ENCODE measurements around the gene PODN. TPM values are rescaled to one million over a fixed set of nuclear protein-coding genes. Genes with fewer than 3 reads are reported as not detected.

PODN gene
- total and polyA plus RNA-seq, 2 donors (not counting 3 experiments of a cell fraction or from before 2014, with no cell fraction given), result 1.3 to 1.5 TPM

GRCh38 chr1:53132176-53132575 is 70.2 kb downstream of the PODN start:
- Histone ChIP-seq H3K4me2 (ENCODE audit: insufficient read depth, low read length) (no peak overlapping the region), H3K4me1 (ENCODE audit: control insufficient read depth, extremely low read depth, insufficient read depth, low read length) (no peaks in the 10 kb centered on the region), H3K9me3 (replicated peaks; ENCODE audit: control insufficient read depth, insufficient read depth, low read length) (no peaks in the 10 kb centered on the region), H3K9me1 (replicated peaks; ENCODE audit: control insufficient read depth, extremely low read depth, insufficient read depth, low read length) (no peaks in the 10 kb centered on the region), H4K20me1 (replicated peaks; ENCODE audit: control insufficient read depth, extremely low read depth, insufficient read depth, low read length) (no peaks in the 10 kb centered on the region), H3K4me3 (replicated peaks in 1 of 3; ENCODE audit: insufficient read depth in 1 of 3, low read depth in 1 of 3, low read length in 3 of 3) (no peak overlapping the region), H3K79me2 (ENCODE audit: control insufficient read depth, insufficient read depth, low read length) (no peaks in the 10 kb centered on the region), H3K27me3 (ENCODE audit: control insufficient read depth in 2 of 2, insufficient read depth in 2 of 2, low read length in 2 of 2) (peaks cover 0 to 3% of the 10 kb centered on the region in 2 experiments), H3K27ac (ENCODE audit: insufficient read depth, low read depth, low read length) (no peak overlapping the region), H2AFZ (ENCODE audit: low read depth, low read length) (no peak overlapping the region), H3K36me3 (ENCODE audit: control insufficient read depth in 2 of 2, extremely low read depth in 1 of 2, insufficient read depth in 2 of 2, low read length in 2 of 2) (no peaks in the 10 kb centered on the region), H3K9ac (replicated peaks; ENCODE audit: extremely low read depth, insufficient read depth, low read length) (no peak overlapping the region)
- intact Hi-C loops (cut with micrococcal nuclease) (no loop called here), dilution Hi-C loops (cut with MboI; ENCODE audit: extremely low pct_ligation_motif_present, low sequenced_read_pairs) (no loop called here)
- ChIA-PET CTCF (interaction anchor here (1.0 kb wide), 1 partner anchor 22 kb away, joined by 3 read pairs; no protein-coding TSS in a partner anchor), POLR2A (no interaction called here)
- DNase-seq (ENCODE audit: low read depth, low spot score) (no peak), FAIRE-seq (no peak)
- TF ChIP-seq POLR2A (IDR thresholded peaks at IDR 0.05; ENCODE audit: low read depth, low read length), result no peak
- TF ChIP-seq CTCF (IDR thresholded peaks at IDR 0.05; ENCODE audit: extremely low read depth in 1 of 2, insufficient read depth in 1 of 2, low read depth in 1 of 2, low read length in 2 of 2), result no peak
- no peak for TF ChIP-seq JUN (IDR thresholded peaks at IDR 0.05; ENCODE audit: borderline replicate concordance, insufficient read depth, insufficient read length, low read depth)
- TF ChIP-seq MYC (IDR thresholded peaks at IDR 0.05; ENCODE audit: low read depth, low read length), result no peak
- no peak for TF ChIP-seq GATA2 (IDR thresholded peaks at IDR 0.05; ENCODE audit: insufficient read depth, insufficient read length, low read depth, low read length)
- TF ChIP-seq, protein P1, sequence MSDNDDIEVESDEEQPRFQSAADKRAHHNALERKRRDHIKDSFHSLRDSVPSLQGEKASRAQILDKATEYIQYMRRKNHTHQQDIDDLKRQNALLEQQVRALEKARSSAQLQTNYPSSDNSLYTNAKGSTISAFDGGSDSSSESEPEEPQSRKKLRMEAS (IDR thresholded peaks at IDR 0.05; ENCODE audit: insufficient read depth, insufficient read length), result no peak
- no peak for TF ChIP-seq POLR2AphosphoS5 (IDR thresholded peaks at IDR 0.05; ENCODE audit: insufficient read depth, low read depth, low read length)
- TF ChIP-seq EZH2 (IDR thresholded peaks at IDR 0.05; ENCODE audit: borderline replicate concordance, low read depth, low read length, severe bottlenecking), result no peak
- no peak for TF ChIP-seq FOS (IDR thresholded peaks at IDR 0.05; ENCODE audit: borderline replicate concordance, insufficient read depth, low read length)
- no TSS peak for BruUV-seq (replicated peaks)
